ENCODE data around the gene EXOC4. TPM values are rescaled to one million over a fixed set of nuclear protein-coding genes. Genes with fewer than 3 reads are reported as not detected.

Gene EXOC4
- total RNA-seq, 4 donors from 2014 or later, result 82.4 to 204 (median 128) TPM

DNA sequence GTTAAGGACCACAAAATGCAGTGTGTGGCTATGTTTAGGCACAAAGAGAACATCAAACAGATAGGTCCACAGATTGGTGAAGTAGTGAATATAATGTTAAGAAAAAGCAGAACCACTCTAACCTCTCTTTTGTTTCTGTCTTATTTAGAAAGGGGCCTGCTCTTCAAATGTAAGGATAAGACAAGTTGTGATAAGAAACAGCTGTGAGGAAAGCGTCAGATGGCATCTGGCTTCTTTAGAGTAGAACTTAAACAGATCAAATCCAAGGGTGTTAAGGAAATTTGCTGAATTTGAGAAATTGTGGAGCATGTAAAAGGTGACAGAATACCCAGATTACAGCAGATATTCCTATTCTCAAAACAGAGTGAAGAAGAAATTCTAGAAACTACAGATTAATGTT lies 723.3 kb downstream of the EXOC4 start:
- no peaks in the 10 kb centered on the region for H3K4me1 ChIP-seq
- H3K27ac ChIP-seq, result no peak overlapping the region
- no peaks in the 10 kb centered on the region for H3K9me3 ChIP-seq
- no peaks in the 10 kb centered on the region for H3K27me3 ChIP-seq
- intact Hi-C loops (cut with DNase I; ENCODE audit: low total_unique reads), result no loop called here
- H3K4me3 ChIP-seq, result no peak overlapping the region
- 95 to 100% methylated on average over 1 of the region's 1 CpG for WGBS, 2 donors (ENCODE audit: low coverage in 1 of 2)
- in situ Hi-C loops (cut with MboI; ENCODE audit: low pct_ligation_motif_present in 1 of 4, low pct_unique_long_range_greater_than_20kb in 1 of 4, low sequenced_read_pairs in 3 of 4), result no loop called here
- DNase-seq, result no peak
- H3K36me3 ChIP-seq, result no peaks in the 10 kb centered on the region
- no peak for TF ChIP-seq POLR2AphosphoS5 (IDR thresholded peaks at IDR 0.05)
- no peak for TF ChIP-seq EP300 (IDR thresholded peaks at IDR 0.05; ENCODE audit: low read depth)
- TF ChIP-seq, protein P1, sequence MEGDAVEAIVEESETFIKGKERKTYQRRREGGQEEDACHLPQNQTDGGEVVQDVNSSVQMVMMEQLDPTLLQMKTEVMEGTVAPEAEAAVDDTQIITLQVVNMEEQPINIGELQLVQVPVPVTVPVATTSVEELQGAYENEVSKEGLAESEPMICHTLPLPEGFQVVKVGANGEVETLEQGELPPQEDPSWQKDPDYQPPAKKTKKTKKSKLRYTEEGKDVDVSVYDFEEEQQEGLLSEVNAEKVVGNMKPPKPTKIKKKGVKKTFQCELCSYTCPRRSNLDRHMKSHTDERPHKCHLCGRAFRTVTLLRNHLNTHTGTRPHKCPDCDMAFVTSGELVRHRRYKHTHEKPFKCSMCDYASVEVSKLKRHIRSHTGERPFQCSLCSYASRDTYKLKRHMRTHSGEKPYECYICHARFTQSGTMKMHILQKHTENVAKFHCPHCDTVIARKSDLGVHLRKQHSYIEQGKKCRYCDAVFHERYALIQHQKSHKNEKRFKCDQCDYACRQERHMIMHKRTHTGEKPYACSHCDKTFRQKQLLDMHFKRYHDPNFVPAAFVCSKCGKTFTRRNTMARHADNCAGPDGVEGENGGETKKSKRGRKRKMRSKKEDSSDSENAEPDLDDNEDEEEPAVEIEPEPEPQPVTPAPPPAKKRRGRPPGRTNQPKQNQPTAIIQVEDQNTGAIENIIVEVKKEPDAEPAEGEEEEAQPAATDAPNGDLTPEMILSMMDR (IDR thresholded peaks at IDR 0.05), result no peak
- TF ChIP-seq POLR2A (IDR thresholded peaks at IDR 0.05), result no peak

DNA sequence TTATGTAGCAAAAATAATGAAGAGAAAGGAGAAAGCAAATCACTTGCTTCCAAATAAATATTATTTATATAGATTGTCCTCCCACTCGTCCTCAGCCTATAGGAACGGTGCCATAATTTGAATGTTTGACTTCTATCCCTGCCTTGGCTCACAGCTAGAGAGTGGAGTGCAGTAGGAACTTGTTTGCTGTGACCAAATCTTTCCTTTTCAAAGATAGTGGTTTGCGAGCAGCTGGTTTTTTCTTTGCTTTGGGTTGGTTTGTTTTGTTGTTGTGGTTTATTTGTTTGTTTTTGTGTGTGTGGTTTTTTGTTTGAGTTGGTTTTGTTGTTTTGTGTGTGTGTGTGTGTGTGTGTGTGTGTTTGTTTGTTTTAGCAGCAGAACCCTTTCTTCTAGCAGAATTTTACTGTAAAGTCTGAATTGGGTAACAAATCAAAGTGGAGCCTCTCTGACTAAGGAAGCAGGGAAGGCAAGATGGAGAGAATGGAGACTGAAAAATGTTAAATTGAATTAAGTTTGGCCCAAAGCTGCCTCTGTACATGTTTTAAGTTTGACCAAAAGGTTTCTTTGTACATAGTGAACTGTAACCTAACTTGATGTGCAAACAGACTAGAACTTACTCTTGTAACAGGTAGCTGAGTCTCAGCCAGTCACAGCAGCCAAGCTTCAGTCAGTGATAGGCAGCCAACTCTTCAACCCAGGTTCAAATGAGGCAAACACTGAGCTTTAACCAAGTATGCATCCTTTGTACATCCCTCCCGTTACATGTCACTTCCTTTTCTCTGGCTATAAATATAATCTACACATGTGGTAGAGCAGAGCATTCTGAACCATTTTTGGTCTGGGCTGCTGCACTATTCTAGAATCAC lies 724.8 kb downstream of the EXOC4 start:
- no peaks in the 10 kb centered on the region for H3K9me3 ChIP-seq
- 62 to 73% methylated on average over 3 to 4 of the region's 4 CpGs for WGBS, 2 donors (ENCODE audit: low coverage in 1 of 2)
- no peaks in the 10 kb centered on the region for H3K36me3 ChIP-seq
- TF ChIP-seq EP300 (IDR thresholded peaks at IDR 0.05; ENCODE audit: low read depth) (no peak), POLR2A (IDR thresholded peaks at IDR 0.05) (no peak), POLR2AphosphoS5 (IDR thresholded peaks at IDR 0.05) (no peak)
- TF ChIP-seq, protein P1 (IDR thresholded peaks at IDR 0.05), result no peak
- H3K27me3 ChIP-seq, result no peaks in the 10 kb centered on the region
- H3K4me3 ChIP-seq, result no peak overlapping the region
- intact Hi-C loops (cut with DNase I; ENCODE audit: low total_unique reads), result no loop called here
- H3K4me1 ChIP-seq, result no peaks in the 10 kb centered on the region
- in situ Hi-C loops (cut with MboI; ENCODE audit: low pct_ligation_motif_present in 1 of 4, low pct_unique_long_range_greater_than_20kb in 1 of 4, low sequenced_read_pairs in 3 of 4), result no loop called here
- DNase-seq, result no peak
- no peak overlapping the region for H3K27ac ChIP-seq

DNA sequence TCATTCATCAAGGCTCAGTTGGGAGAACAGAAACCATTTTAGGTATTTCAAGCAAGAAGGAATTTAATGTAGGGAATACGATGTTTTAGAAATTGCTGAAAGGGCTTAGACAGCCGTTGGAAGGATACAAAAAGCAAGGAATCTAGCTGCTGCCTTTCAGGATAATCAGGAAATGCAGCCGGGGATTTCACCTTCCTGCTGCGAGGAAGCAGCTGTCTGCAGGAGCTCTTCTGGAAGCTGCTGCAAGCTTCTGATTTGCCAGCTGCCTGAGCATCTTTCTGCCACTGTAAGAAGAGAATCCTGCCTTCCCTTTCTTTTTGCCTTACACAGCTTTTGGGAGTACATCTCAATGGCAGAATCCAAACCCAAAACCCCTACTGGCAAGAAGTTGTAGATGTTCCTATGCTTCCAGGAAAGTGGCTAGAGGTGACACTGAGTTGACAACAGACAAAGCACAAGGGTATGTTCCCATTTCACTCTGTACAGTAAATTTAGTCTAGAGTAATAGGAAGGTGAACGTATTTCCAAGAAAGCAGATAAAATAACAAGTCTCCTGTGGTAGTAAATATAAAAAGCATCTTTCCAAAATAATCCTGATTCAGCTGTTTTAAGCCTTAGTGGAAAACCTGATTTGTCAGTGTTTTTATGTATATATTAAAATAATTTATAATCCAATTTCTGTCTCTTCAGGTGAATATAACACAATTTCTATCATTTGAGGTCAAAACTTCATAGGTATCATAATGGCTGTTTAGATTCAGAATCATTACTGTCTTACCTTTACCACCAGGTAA lies 725.8 kb downstream of the EXOC4 start:
- DNase-seq, result no peak
- intact Hi-C loops (cut with DNase I; ENCODE audit: low total_unique reads), result no loop called here
- Histone ChIP-seq H3K9me3 (no peaks in the 10 kb centered on the region), H3K27me3 (no peaks in the 10 kb centered on the region), H3K4me3 (no peak overlapping the region), H3K27ac (no peak overlapping the region), H3K36me3 (no peaks in the 10 kb centered on the region), H3K4me1 (no peaks in the 10 kb centered on the region)
- TF ChIP-seq POLR2A (IDR thresholded peaks at IDR 0.05) (no peak), POLR2AphosphoS5 (IDR thresholded peaks at IDR 0.05) (no peak), EP300 (IDR thresholded peaks at IDR 0.05; ENCODE audit: low read depth) (no peak)
- TF ChIP-seq, protein P1 (IDR thresholded peaks at IDR 0.05), result no peak
- WGBS, 2 donors (ENCODE audit: low coverage in 1 of 2), result 47 to 76% methylated on average over 4 to 5 of the region's 5 CpGs
- in situ Hi-C loops (cut with MboI; ENCODE audit: low pct_ligation_motif_present in 1 of 4, low pct_unique_long_range_greater_than_20kb in 1 of 4, low sequenced_read_pairs in 3 of 4), result no loop called here

DNA sequence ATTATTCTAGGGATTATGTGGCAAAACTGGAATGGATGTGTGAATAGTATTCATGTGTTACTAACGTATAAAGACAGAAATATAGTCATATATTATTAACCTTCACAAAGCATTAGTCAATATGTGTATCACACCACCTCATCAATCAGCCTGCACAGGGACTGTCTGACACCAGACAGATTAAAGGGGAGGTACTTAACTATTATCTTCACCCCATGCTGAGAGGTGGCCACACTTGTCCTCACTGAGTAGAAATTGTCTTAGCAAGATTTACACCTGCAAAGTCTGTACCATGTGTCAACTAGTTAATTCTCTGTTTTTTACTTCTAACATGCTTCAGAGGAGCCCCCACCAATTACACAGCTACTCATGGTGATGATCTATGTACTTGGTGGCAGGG lies 727.9 kb downstream of the EXOC4 start:
- Histone ChIP-seq H3K9me3 (no peaks in the 10 kb centered on the region), H3K27me3 (no peaks in the 10 kb centered on the region), H3K4me3 (no peak overlapping the region), H3K4me1 (no peaks in the 10 kb centered on the region), H3K27ac (no peak overlapping the region), H3K36me3 (no peaks in the 10 kb centered on the region)
- in situ Hi-C loops (cut with MboI; ENCODE audit: low pct_ligation_motif_present in 1 of 4, low pct_unique_long_range_greater_than_20kb in 1 of 4, low sequenced_read_pairs in 3 of 4) (no loop called here), intact Hi-C loops (cut with DNase I; ENCODE audit: low total_unique reads) (no loop called here)
- 95 to 100% methylated on average over 1 of the region's 1 CpG for WGBS, 2 donors (ENCODE audit: low coverage in 1 of 2)
- no peak for DNase-seq
- TF ChIP-seq POLR2A (IDR thresholded peaks at IDR 0.05) (no peak), EP300 (IDR thresholded peaks at IDR 0.05; ENCODE audit: low read depth) (no peak), POLR2AphosphoS5 (IDR thresholded peaks at IDR 0.05) (no peak)
- TF ChIP-seq, protein P1 (IDR thresholded peaks at IDR 0.05), result no peak

Measured in transverse colon (tissue), 4 donors.